ENCODE measurements around the gene HSP90AA1.

GRCh38 chr14:102077382-102077709, 9.5 kb downstream of the HSP90AA1 start:
- no peak for TF ChIP-seq CTCF (IDR thresholded peaks at IDR 0.05)
- TF ChIP-seq POLR2A (IDR thresholded peaks at IDR 0.05): no peak

All from heart left ventricle (tissue), 13 donors.